IPS DF 19.7 (cell line): ENCODE data around the gene ST6GALNAC5.
"Not testable (repeated sequence)": the region's sequence is repeated elsewhere in the genome, so short reads cannot be mapped to it uniquely, and the experiment has no call there.

Experiments
- DNase-seq: peaks from one replicate; pipeline ENCODE4 v3.0.0-alpha.2; 2013; ENCODE audit warnings: low read depth, low spot score

The ST6GALNAC5 gene

GRCh38 chr1:76867342-76868130 lies at the start of gene ST6GALNAC5:
Gene ST6GALNAC5 (plus strand): TSS chr1:76867480.
- DNase-seq, result no peak

- no peak for DNase-seq
Observed at GRCh38 chr1:76820028-76820427, 47.3 kb upstream of the ST6GALNAC5 start.

- DNase-seq, result not testable (repeated sequence)
Observed at GRCh38 chr1:76822961-76823360, 44.3 kb upstream of the ST6GALNAC5 start.

DNA sequence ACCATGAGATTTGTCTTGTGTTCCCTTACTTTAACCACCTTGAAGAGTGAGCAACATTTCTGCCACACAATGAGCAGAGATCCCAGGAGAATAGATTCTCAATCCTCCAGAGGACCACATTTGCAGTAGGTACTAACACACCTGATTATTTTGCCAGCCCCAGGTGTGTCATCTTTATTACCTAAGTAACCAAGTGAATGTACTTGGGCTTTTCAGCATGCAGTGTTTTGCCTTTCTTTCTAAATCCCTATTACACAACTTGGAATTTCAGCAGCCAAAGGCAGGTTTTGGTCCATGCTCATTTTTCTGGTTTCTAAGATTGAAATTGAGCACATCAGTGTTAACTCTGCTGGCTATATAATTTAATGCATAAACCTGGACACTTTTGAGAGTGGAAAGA lies 43.2 kb upstream of the ST6GALNAC5 start:
- DNase-seq, result no peak

DNA sequence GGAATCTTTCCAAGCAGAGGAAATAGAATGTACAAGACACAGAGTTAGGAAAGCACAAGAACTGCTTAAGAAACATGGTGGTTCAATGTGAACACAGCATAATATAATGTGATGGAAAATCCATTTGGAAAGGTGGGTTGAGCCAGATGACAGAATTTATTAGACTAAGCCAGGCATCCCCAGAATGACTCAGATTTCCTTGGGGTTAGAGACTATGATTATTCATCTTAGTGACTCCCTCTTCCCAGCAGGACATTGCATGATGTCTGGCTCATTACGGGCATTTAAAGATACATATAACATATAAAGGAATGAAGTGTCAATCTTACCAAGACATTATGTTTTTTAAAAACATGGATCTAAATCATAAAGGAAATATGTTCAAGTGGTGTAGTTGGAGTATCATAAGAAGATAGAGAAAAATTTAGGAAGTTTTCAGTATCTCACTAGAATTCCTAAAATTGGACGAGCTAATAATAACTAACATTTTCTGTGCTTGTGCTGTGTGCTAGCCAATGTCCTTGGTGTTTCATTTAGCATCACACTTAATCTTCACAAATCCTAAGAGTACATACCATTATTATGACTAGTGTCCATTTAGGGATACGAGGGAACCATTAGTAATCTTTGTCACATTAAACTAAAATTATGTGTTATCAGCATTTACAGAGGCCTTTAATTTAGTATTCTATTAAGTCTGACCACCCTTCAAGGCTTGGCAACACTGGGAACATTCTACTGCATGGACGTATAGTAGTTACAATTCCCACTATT lies 41.0 kb upstream of the ST6GALNAC5 start:
- DNase-seq, result no peak

DNA sequence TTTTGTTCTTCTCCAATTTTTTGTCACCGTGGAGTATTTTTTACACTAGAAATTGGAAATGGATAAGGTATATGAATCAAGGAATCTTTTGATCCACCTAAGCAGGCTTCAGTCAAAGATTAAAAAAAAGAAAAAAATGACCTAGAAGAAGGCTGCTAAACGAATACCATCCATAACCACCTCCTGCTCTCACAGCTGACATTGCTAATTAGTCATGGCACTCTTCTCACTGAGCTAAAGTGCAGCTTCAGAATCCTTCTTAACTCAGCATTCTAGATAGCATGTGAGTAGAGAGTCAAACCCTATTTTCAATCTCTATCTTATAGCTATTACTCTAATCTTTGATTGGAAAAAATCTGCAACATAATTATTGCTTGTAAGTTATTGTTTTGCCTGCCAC lies 40.2 kb upstream of the ST6GALNAC5 start:
- DNase-seq, result no peak

DNA sequence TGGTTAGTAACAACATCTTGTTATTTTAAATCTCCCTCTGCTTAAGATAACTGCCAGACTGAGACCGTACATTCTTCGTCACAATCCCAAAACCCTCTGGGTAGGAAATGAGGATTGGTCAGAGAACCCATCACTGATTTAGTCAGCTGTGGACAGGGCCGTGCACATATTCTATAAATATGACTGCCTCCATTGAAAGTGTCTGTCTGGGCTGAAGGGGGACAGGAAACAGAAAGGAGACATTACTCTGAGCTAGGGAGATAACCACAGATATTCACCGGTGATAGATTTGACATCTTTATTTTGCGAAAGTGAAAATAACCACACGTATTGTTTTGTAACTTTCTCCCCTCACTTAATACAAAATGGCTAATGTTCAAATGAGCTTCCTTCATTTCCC lies 36.9 kb upstream of the ST6GALNAC5 start:
- DNase-seq, result no peak

GRCh38 chr1:76832521-76832920 lies 34.8 kb upstream of the ST6GALNAC5 start:
- DNase-seq, result no peak

DNA sequence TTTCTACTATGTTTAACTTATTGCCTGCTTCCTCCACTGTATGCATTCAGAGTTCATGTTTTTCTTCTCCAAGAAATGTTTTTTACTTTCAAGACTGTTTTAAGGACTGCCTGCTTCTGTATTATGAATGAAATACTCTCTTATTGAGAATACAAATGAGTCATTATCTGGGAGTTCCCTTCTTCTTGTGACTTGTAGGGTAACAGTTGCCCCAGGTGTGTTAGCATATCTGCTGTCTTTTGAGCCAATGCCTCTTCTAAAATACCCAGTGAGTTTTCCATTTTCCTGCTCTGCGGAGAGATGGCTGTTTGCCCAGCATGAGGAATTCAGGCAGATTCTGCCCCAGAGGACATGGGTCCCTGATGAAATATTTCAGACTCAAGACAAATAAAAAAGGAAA lies 34.1 kb upstream of the ST6GALNAC5 start:
- DNase-seq, result no peak

- DNase-seq, result no peak
Observed at GRCh38 chr1:76833856-76834255, 33.4 kb upstream of the ST6GALNAC5 start.

- no peak for DNase-seq
Observed at GRCh38 chr1:76835203-76835602, 32.1 kb upstream of the ST6GALNAC5 start.

DNA sequence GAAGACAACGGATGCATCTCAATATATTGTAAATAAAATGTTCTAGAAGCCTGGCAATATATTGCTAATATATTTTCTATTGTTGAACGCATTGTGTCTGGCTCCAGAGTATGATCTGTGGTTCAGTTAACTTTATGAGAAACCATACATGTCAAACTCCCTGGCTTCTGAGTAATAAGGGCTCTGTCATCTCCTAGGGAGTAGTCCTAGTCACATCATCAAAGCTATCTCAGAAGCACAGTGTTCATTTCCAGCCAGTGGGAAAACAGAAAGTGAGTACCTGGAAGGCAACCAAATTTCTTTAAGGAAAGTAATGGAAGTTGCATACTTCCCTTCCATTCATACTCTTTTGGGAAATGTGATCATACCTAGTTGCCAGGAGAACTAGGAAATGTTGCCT lies 27.0 kb upstream of the ST6GALNAC5 start:
- DNase-seq, result no peak

- DNase-seq, result no peak
Observed at GRCh38 chr1:76841460-76841859, 25.8 kb upstream of the ST6GALNAC5 start.

DNA sequence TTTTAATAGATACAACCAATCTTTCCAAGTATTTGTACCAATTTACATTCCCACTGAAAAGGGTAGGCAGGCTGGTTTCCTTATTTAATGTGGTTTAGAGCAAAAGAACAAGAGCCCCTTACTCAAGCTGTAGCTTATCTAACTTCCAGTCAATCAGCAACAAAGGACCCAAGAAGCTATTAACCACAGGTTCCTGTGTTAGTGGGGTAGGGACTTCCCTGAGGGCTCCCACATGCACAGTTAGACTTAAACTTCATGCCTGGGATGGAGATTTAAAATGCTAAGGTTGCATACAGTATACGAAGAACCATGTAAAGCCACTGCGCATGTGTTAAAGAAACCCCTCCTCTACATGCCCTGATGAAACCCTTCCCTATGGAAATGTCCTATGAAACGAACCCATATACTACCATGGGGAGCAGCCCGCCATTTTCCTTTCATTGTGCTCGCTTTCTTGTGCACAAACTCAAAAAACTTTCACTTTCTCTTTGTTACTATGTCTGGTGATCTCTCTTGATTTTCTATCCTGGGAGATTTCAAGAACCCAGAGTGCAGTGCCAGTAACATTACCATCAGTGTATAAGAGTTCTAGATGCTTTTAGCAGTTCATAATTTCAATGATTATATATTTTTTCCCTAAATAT lies 23.3 kb upstream of the ST6GALNAC5 start:
- DNase-seq, result no peak

- no peak for DNase-seq
Observed at GRCh38 chr1:76854255-76854654, 13.0 kb upstream of the ST6GALNAC5 start.

GRCh38 chr1:76856104-76856503 lies 11.2 kb upstream of the ST6GALNAC5 start:
- DNase-seq, result no peak

GRCh38 chr1:76857138-76857537 lies 10.1 kb upstream of the ST6GALNAC5 start:
- DNase-seq, result no peak

- no peak for DNase-seq
Observed at GRCh38 chr1:76857973-76858372, 9.3 kb upstream of the ST6GALNAC5 start.

DNA sequence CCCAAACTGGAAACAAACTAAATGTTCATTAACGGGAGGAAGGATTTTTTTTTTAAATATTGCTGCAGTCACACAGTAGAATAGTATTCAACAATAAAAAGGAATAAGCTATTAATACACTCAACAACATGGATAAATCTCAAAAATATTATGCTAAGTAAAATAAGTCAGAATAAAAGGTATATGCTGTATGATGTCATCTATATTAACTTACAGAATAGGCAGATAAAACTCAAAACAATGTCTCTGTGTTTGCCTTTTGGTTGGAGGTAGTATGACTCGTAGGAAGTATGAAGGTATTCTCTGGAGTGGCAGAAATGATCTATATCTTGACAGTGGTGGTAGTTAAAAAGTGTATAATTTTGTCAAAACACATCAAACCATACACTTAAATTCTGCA lies 6.1 kb upstream of the ST6GALNAC5 start:
- DNase-seq, result no peak

DNA sequence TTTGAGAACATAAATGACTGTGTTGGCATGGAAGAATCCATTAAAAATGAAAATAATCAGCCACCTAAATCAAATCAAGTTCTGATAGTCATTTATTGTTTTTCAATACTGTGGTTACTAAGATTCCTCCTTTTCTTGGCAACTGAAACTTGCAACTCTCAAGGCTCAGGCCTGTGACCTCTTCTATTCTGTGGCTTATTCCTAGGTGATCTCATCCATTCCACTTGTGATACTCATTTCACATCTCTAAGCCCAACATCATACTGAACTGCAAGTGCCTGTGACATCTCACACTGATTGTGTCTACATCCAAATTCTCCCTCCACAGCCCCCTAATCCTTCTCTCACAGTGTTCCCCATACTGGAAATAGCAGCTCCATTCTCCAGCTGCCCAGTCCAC lies 4.8 kb upstream of the ST6GALNAC5 start:
- no peak for DNase-seq

- DNase-seq, result no peak
Observed at GRCh38 chr1:76864383-76864782, 2.9 kb upstream of the ST6GALNAC5 start.

DNA sequence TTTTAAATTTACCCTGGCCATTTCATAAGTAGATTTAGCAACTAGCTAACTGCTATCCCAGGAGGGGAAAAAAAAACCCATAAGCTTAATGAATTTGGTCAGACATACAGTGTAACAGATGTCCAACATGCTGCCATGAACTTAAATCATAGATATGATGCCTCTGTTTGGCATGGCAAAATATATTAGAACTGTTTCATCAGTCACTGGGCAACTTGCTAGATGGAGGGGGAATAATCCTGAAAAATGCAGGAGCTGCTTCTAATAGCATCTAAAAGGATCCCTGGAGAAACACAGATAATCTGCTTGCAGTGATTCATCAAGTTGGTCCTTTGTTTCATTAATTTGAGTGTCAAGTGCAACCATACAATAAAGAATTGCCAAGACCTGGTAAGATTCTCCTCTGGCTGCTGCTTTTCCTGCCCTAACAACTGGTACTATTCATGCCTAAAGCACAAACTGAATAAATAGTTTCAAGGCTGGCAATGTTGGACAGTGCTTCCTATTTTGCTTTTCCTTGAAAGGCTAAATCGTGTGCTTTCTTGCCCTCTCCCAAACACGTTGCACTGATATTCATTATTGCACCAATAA lies 1.5 kb upstream of the ST6GALNAC5 start:
- DNase-seq, result no peak
